GM12878 (cell line): ENCODE data around the gene RFLNA.

Source experiments
- CREM ChIP-seq: IDR thresholded peaks from 2 replicates; pipeline ENCODE4 v1.6.1; 2014; ENCODE audit warnings: antibody characterized with exemption, low read depth
- IKZF2 ChIP-seq, 2 experiments: fragments of 450-650 bp; IDR thresholded peaks; 2 replicates each; pipeline ENCODE4 v1.6.1; 2017; ENCODE audit warnings: mild to moderate bottlenecking in 2 of 2, moderate library complexity in 2 of 2
- SMAD1 ChIP-seq: fragments of 450-650 bp; IDR thresholded peaks from 2 replicates; pipeline ENCODE4 v1.6.1; 2018; ENCODE audit warnings: mild to moderate bottlenecking, low read depth; ENCODE audit not compliant: partially characterized antibody

DNA sequence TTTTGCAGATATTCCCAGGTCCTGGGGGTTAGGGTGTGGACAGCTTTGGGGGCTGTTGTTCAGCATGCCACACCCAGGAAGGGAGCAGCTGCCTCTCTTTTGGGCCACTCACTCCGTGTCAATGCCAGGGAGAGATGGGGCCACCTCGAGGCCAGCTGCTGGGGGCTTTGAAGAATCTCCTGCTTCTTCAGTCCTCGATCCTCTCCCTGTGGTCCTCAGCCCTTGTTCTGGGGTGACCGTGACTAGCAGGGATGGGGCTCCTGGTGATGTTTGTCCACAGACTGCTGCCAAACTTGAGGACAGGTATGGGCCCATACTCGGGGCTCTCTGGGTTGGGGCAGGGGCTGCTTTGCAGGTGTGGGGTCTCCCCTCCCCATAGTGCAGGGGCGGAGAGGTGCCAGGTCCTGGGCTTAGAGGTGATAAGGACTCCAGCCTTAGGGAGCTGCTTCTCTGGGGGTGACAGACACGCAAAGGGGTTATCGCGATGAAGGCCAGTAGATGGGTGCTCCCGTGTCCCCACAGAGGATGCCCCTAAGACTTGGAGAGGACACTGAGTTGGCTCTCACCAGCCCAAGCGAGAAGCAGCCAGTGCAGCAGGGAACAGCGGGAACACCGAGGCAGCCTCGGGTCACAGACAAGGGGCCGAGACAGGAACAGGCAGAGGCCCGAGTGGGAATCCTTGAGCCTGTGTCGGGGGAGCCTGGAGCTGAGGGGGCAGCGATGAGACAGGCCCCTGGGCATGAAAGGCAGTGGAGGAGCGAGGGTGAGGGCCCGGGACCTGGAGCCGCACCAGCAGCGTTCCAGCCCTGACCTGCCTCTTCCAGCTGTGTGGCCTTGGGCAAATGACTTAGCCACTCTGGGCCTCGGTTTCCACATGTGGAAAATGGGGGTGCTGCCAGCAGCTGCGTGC is 11.1 kb downstream of the RFLNA start:
- TF ChIP-seq IKZF2 (IDR thresholded peaks at IDR 0.05), result no peak
- TF ChIP-seq CREM, result no peak
- no peak for TF ChIP-seq SMAD1
